Smooth muscle cell (in vitro differentiated cells): ENCODE measurements around the gene GEMIN2. TPM values are rescaled to one million over a fixed set of nuclear protein-coding genes. Genes with fewer than 3 reads are reported as not detected.

ENCODE experiments used
- DNase-seq: peaks from one replicate; lab custom pipeline; 2025; ENCODE audit not compliant: unreplicated experiment; lab: John Stamatoyannopoulos, UW
- H2AFZ ChIP-seq: fragments of 200-600 bp; sonication (generic); 2 replicates; pipeline ENCODE4 v1.6.0; 2016; ENCODE audit warnings: antibody characterized with exemption, low read depth, mild to moderate bottlenecking
- H3F3A ChIP-seq: fragments of 200-600 bp; sonication (generic); 2 replicates; pipeline ENCODE4 v1.6.0; 2017; ENCODE audit warnings: antibody characterized with exemption, low read depth
- H3K27ac ChIP-seq: fragments of 200-600 bp; sonication (generic); 2 replicates; pipeline ENCODE4 v1.5.1; 2016; ENCODE audit warnings: low read depth, mild to moderate bottlenecking
- H3K27me3 ChIP-seq: fragments of 200-600 bp; sonication (generic); 2 replicates; pipeline ENCODE4 v1.6.1; 2016; ENCODE audit warnings: low read depth, mild to moderate bottlenecking
- H3K36me3 ChIP-seq: fragments of 200-600 bp; sonication (generic); 2 replicates; pipeline ENCODE4 v1.5.1; 2016; ENCODE audit warnings: low read depth
- H3K4me1 ChIP-seq: fragments of 200-600 bp; sonication (generic); 2 replicates; pipeline ENCODE4 v1.5.1; 2016; ENCODE audit warnings: low read depth
- H3K4me2 ChIP-seq: fragments of 200-600 bp; sonication (generic); 2 replicates; pipeline ENCODE4 v1.6.0; 2016; ENCODE audit warnings: mild to moderate bottlenecking
- H3K4me3 ChIP-seq: fragments of 200-600 bp; sonication (generic); 2 replicates; pipeline ENCODE4 v1.5.1; 2016; ENCODE audit warnings: mild to moderate bottlenecking
- H3K79me2 ChIP-seq: fragments of 200-600 bp; sonication (generic); 2 replicates; pipeline ENCODE4 v1.6.0; 2016; ENCODE audit warnings: low read depth, mild to moderate bottlenecking
- H3K9ac ChIP-seq: fragments of 200-600 bp; sonication (generic); 2 replicates; pipeline ENCODE4 v1.6.0; 2016; ENCODE audit warnings: low read depth
- H3K9me3 ChIP-seq: fragments of 200-600 bp; sonication (generic); replicated peaks from 2 replicates; pipeline ENCODE4 v1.5.1; 2016; ENCODE audit warnings: low read depth
- H4K20me1 ChIP-seq: fragments of 200-600 bp; sonication (generic); 2 replicates; pipeline ENCODE4 v1.6.0; 2016; ENCODE audit warnings: low read depth
- CTCF ChIP-seq: fragments of 200-600 bp; sonication (generic); IDR thresholded peaks from 2 replicates; pipeline ENCODE4 v1.5.1; 2017; ENCODE audit warnings: borderline replicate concordance, mild to moderate bottlenecking, antibody characterized with exemption; ENCODE audit not compliant: insufficient read depth, poor library complexity, severe bottlenecking
- WGBS: methylation state at CpG from one replicate; pipeline ENCODE4 v1.1.7; 2016; ENCODE audit warnings: low lambda C conversion rate; 5-methylcytosine and 5-hydroxymethylcytosine counted together
- polyA plus RNA-seq: library from polyadenylated mRNA; unstranded; fragments of >200 nt; fragmentation: Nextera tagmentation; extraction: Ambion mirVana; gene quantifications from 2 replicates; pipeline ENCODE4 v1.2.1, GENCODE V29; 2016
- total RNA-seq: library from RNA; depleted of rRNA; stranded (reverse); fragments of >200 nt; gene quantifications from 2 replicates; pipeline ENCODE4 v1.2.3, GENCODE V29; 2014

GEMIN2 gene
- total and polyA plus RNA-seq, 2 experiments from 2014 or later, result 18.1 to 29.6 TPM

- peaks cover 7% of the 10 kb centered on the region for H3F3A ChIP-seq
- no peak for DNase-seq
- no peak for TF ChIP-seq CTCF
- H3K4me2 ChIP-seq, result peak overlapping the region; percentile 100
- H4K20me1 ChIP-seq, result no peaks in the 10 kb centered on the region
- peaks cover 48% of the 10 kb centered on the region for H3K79me2 ChIP-seq
- H3K9ac ChIP-seq, result peak overlapping the region; percentile 89
- H3K36me3 ChIP-seq, result no peaks in the 10 kb centered on the region
- H3K9me3 ChIP-seq, result no peaks in the 10 kb centered on the region
- peak overlapping the region; percentile 86 for H3K4me3 ChIP-seq
- H3K27ac ChIP-seq, result peak overlapping the region; percentile 90
- H3K4me1 ChIP-seq, result peaks cover 20% of the 10 kb centered on the region
- H2AFZ ChIP-seq, result peak overlapping the region; percentile 98
- 4% methylated on average over 7 of the region's 7 CpGs for WGBS
- no peaks in the 10 kb centered on the region for H3K27me3 ChIP-seq
Observed at GRCh38 chr14:39169541-39169900, 55.4 kb downstream of the GEMIN2 start.

- Histone ChIP-seq H3K27ac (no peak overlapping the region), H3K9ac (no peak overlapping the region), H3K27me3 (no peaks in the 10 kb centered on the region), H2AFZ (no peak overlapping the region), H3K4me3 (no peak overlapping the region), H3K79me2 (peaks cover 48% of the 10 kb centered on the region), H3K4me2 (no peak overlapping the region), H3F3A (peaks cover 15% of the 10 kb centered on the region), H3K9me3 (no peaks in the 10 kb centered on the region), H3K4me1 (peaks cover 34% of the 10 kb centered on the region), H4K20me1 (peaks cover 27% of the 10 kb centered on the region), H3K36me3 (peaks cover 17% of the 10 kb centered on the region)
- no peak for TF ChIP-seq CTCF
- no peak for DNase-seq
- WGBS, result 93% methylated on average over 3 of the region's 3 CpGs
Observed at GRCh38 chr14:39173198-39173597, 59.1 kb downstream of the GEMIN2 start.

GRCh38 chr14:39174560-39175444 lies 60.7 kb downstream of the GEMIN2 start, which contains the start of gene PNN:
Gene PNN (plus strand): TSS chr14:39175254. CDS start chr14:39175280, 26 bp downstream.
- H3K36me3 ChIP-seq, result peaks cover 28% of the 10 kb centered on the region

More at GRCh38 chr14:39174560-39175444, 60.7 kb downstream of the GEMIN2 start, which contains the start of gene PNN:
- Histone ChIP-seq H4K20me1 (peaks cover 40% of the 10 kb centered on the region), H3K4me3 (peak within 1 kb of the TSS; percentile 99), H3K9me3 (no peaks in the 10 kb centered on the region), H3K79me2 (peaks cover 46% of the 10 kb centered on the region), H2AFZ (peak within 1 kb of the TSS; percentile 37), H3K4me2 (peak within 1 kb of the TSS; percentile 98), H3K9ac (peak within 1 kb of the TSS; percentile 98), H3K27ac (peak within 1 kb of the TSS; percentile 89), H3F3A (peaks cover 20% of the 10 kb centered on the region), H3K27me3 (no peaks in the 10 kb centered on the region), H3K4me1 (peaks cover 21% of the 10 kb centered on the region)
- WGBS, result 5% methylated on average over 51 of the region's 56 CpGs
- no peak for TF ChIP-seq CTCF
- peak; percentile 83 for DNase-seq
